OCI-LY7 (cell line): ENCODE data around the gene NPB. TPM values are rescaled to one million over a fixed set of nuclear protein-coding genes. Genes with fewer than 3 reads are reported as not detected.
A peak's percentile ranks its signal among the peaks of the same experiment; 100 is the strongest.

Experiments used
- BruUV-seq: library from RNA; stranded (reverse); fragments of 400-500 nt; replicated peaks from 2 replicates; lab custom pipeline; 2021; lab: Mats Ljungman, UMichigan
- CTCF ChIA-PET: fragments of 300-600 bp; sonication (Branson Sonifier 250); formaldehyde crosslinking; loops from one replicate; lab custom pipeline; 2022; ENCODE audit warnings: antibody characterized with exemption; ENCODE audit not compliant: unreplicated experiment; lab: Charles Lee
- POLR2A ChIA-PET: fragments of 300-600 bp; sonication (Branson Sonifier 250); formaldehyde crosslinking; loops from one replicate; lab custom pipeline; 2022; ENCODE audit warnings: antibody characterized with exemption; lab: Charles Lee
- DNase-seq: peaks from one replicate; pipeline ENCODE4 v3.0.0-alpha.2; 2015; ENCODE audit warnings: low spot score
- H2AFZ ChIP-seq: fragments of 200-600 bp; sonication (generic), shearing (Covaris generic); 2 replicates; pipeline ENCODE4 v1.6.1; 2014; ENCODE audit warnings: mild to moderate bottlenecking, antibody characterized with exemption, low read length, moderate library complexity
- H3K27ac ChIP-seq: fragments of 200-600 bp; sonication (generic); 2 replicates; pipeline ENCODE4 v1.5.1; 2014; ENCODE audit warnings: mixed run types, low read depth, mild to moderate bottlenecking, moderate library complexity, low read length, inconsistent platforms; ENCODE audit not compliant: poor library complexity, severe bottlenecking
- H3K36me3 ChIP-seq: fragments of 200-600 bp; sonication (generic); 2 replicates; pipeline ENCODE4 v1.6.1; 2014; ENCODE audit warnings: mild to moderate bottlenecking, antibody characterized with exemption, low read length, moderate library complexity, mixed read lengths; ENCODE audit not compliant: insufficient read depth
- H3K4me1 ChIP-seq: fragments of 200-600 bp; sonication (generic); 2 replicates; pipeline ENCODE4 v1.5.1; 2014; ENCODE audit warnings: mild to moderate bottlenecking, low read length; ENCODE audit not compliant: insufficient read depth, poor library complexity, severe bottlenecking
- H3K4me2 ChIP-seq: fragments of 200-600 bp; sonication (generic); 2 replicates; pipeline ENCODE4 v1.6.1; 2014; ENCODE audit warnings: mild to moderate bottlenecking, low read length
- H3K4me3 ChIP-seq: fragments of 200-600 bp; sonication (generic); 2 replicates; pipeline ENCODE4 v1.5.1; 2014; ENCODE audit warnings: mild to moderate bottlenecking, low read depth, low read length; ENCODE audit not compliant: poor library complexity, severe bottlenecking
- H3K79me2 ChIP-seq: fragments of 200-600 bp; sonication (generic); 2 replicates; pipeline ENCODE4 v1.6.1; 2016; ENCODE audit warnings: low read depth, mild to moderate bottlenecking, low read length, moderate library complexity, mixed read lengths; ENCODE audit not compliant: insufficient read depth
- H3K9me2 ChIP-seq: fragments of 200-600 bp; sonication (generic); 2 replicates; pipeline ENCODE4 v1.6.1; 2016; ENCODE audit warnings: mild to moderate bottlenecking, low read length, mixed read lengths; ENCODE audit not compliant: insufficient read depth
- H3K9me3 ChIP-seq: fragments of 200-600 bp; sonication (generic); 2 replicates; pipeline ENCODE4 v1.6.1; 2014; ENCODE audit warnings: mild to moderate bottlenecking, mixed run types, low read length, mixed read lengths
- H4K20me1 ChIP-seq: fragments of 200-600 bp; sonication (generic); 2 replicates; pipeline ENCODE4 v1.6.1; 2014; ENCODE audit warnings: mild to moderate bottlenecking, antibody characterized with exemption, low read length, moderate library complexity, mixed read lengths; ENCODE audit not compliant: insufficient read depth
- EZH2phosphoT487 ChIP-seq: fragments of 200-600 bp; sonication (generic); IDR thresholded peaks from 2 replicates; pipeline ENCODE4 v1.6.1; 2018; ENCODE audit warnings: low read depth, borderline replicate concordance, mild to moderate bottlenecking, mixed run types, antibody characterized with exemption, low read length, moderate library complexity, mixed read lengths
- intact Hi-C: fragments of 100-400 bp; cut with micrococcal nuclease; formaldehyde crosslinking; loops from one replicate; pipeline ENCODE4 v1.10.0; 2022; ENCODE audit not compliant: unreplicated experiment
- total RNA-seq, 2 experiments: library from RNA; depleted of rRNA in 1 of 2; stranded (reverse); fragments of >200 nt in 1 of 2; shearing (Covaris generic) in 1 of 2; gene quantifications; 2 replicates each; pipeline ENCODE4 v1.2.3, GENCODE V29; 2014 to 2022
- TF ChIP-seq, protein P1 (sequence below): fragments of 200-600 bp; sonication (generic); conservative IDR thresholded peaks from 2 replicates; pipeline ENCODE4 v1.5.1; 2014; ENCODE audit warnings: mild to moderate bottlenecking, antibody characterized with exemption, low read length, moderate library complexity, mixed read lengths

The NPB gene
- total RNA-seq, 2 experiments from 2014 or later: 2.8 to 3.2 TPM

GRCh38 chr17:81867170-81867990 is 34.7 kb upstream of the NPB start:
- peaks cover 47% of the 10 kb centered on the region for H3K79me2 ChIP-seq
- CTCF ChIA-PET: no interaction called here
- POLR2A ChIA-PET: interaction anchor here (0.6 to 1.1 kb wide), 3 partner anchors 13 to 32 kb away, joined by 3 to 5 read pairs (median 3); partner anchors contain the start of gene ANAPC11

GRCh38 chr17:81867991-81868673 is 33.9 kb upstream of the NPB start:
- Histone ChIP-seq H3K9me3 (no peaks in the 10 kb centered on the region), H3K9me2 (no peaks in the 10 kb centered on the region), H3K27ac (peak overlapping the region; percentile 61), H4K20me1 (peaks cover 5% of the 10 kb centered on the region; the same call in 1 of the 2 replicates), H3K36me3 (peaks cover 76% of the 10 kb centered on the region), H3K4me1 (peaks cover 64% of the 10 kb centered on the region), H3K4me2 (peak overlapping the region; percentile 23; the same call in 1 of the 2 replicates), H3K79me2 (peaks cover 40% of the 10 kb centered on the region), H2AFZ (no peak overlapping the region), H3K4me3 (no peak overlapping the region)
- ChIA-PET CTCF (no interaction called here), POLR2A (interaction anchor here (1.1 kb wide), 1 partner anchor 24 kb away, joined by 5 read pairs; the partner anchor contains the start of gene ANAPC11)
- no TSS peak for BruUV-seq
- no peak for TF ChIP-seq EZH2phosphoT487
- TF ChIP-seq, protein P1, sequence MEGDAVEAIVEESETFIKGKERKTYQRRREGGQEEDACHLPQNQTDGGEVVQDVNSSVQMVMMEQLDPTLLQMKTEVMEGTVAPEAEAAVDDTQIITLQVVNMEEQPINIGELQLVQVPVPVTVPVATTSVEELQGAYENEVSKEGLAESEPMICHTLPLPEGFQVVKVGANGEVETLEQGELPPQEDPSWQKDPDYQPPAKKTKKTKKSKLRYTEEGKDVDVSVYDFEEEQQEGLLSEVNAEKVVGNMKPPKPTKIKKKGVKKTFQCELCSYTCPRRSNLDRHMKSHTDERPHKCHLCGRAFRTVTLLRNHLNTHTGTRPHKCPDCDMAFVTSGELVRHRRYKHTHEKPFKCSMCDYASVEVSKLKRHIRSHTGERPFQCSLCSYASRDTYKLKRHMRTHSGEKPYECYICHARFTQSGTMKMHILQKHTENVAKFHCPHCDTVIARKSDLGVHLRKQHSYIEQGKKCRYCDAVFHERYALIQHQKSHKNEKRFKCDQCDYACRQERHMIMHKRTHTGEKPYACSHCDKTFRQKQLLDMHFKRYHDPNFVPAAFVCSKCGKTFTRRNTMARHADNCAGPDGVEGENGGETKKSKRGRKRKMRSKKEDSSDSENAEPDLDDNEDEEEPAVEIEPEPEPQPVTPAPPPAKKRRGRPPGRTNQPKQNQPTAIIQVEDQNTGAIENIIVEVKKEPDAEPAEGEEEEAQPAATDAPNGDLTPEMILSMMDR: no peak
- intact Hi-C loops: no loop called here
- peak; percentile 31 for DNase-seq

More at GRCh38 chr17:81867170-81867990, 34.7 kb upstream of the NPB start:
- Histone ChIP-seq H3K9me2 (no peaks in the 10 kb centered on the region), H3K36me3 (peaks cover 83% of the 10 kb centered on the region), H2AFZ (no peak overlapping the region), H3K27ac (peak overlapping the region; percentile 61), H4K20me1 (peaks cover 5% of the 10 kb centered on the region; the same call in 1 of the 2 replicates), H3K4me1 (peaks cover 64% of the 10 kb centered on the region), H3K4me2 (peak overlapping the region; percentile 23; the same call in 1 of the 2 replicates), H3K9me3 (no peaks in the 10 kb centered on the region), H3K4me3 (no peak overlapping the region)
- DNase-seq: peak; percentile 67
- TF ChIP-seq EZH2phosphoT487: no peak
- TF ChIP-seq, protein P1: no peak
- intact Hi-C loops: no loop called here
- BruUV-seq: no TSS peak
